ENCODE data around the gene DNAJC15. TPM values are rescaled to one million over a fixed set of nuclear protein-coding genes. Genes with fewer than 3 reads are reported as not detected.

DNAJC15 gene
- total and polyA plus RNA-seq, 2 donors (not counting 1 experiment from before 2014, with no cell fraction given), result 18.5 to 34.6 TPM

DNA sequence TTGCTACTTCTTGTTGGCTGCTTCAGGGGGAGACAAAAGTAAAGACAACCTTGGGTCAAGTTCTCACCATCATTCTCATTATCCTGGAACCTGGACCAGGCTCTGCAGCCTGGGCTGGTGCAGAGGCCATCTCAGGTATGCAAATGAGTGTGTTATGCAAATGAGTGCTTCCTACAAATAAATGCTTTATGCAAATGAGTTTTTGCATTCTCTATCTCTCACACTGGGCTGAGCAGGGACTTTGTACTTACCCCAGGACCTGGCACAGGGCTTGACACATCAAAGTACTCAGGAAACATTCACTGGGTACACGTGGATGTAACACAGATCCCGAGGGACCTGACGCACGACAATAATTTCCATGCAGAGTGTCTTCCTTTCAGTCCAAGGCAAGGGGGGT is 103.0 kb downstream of the DNAJC15 start:
- no peaks in the 10 kb centered on the region for H3K79me2 ChIP-seq (ENCODE audit: control insufficient read depth, insufficient read depth, low read length)
- no peak overlapping the region for H3K27ac ChIP-seq (ENCODE audit: insufficient read depth, low read length)
- H2AFZ ChIP-seq (ENCODE audit: low read length), result no peak overlapping the region
- H3K4me3 ChIP-seq (replicated peaks in 1 of 4; ENCODE audit: control extremely low read depth in 1 of 4, insufficient read depth in 1 of 4, low read depth in 3 of 4, low read length in 4 of 4), result no peak overlapping the region
- TF ChIP-seq, protein P1, sequence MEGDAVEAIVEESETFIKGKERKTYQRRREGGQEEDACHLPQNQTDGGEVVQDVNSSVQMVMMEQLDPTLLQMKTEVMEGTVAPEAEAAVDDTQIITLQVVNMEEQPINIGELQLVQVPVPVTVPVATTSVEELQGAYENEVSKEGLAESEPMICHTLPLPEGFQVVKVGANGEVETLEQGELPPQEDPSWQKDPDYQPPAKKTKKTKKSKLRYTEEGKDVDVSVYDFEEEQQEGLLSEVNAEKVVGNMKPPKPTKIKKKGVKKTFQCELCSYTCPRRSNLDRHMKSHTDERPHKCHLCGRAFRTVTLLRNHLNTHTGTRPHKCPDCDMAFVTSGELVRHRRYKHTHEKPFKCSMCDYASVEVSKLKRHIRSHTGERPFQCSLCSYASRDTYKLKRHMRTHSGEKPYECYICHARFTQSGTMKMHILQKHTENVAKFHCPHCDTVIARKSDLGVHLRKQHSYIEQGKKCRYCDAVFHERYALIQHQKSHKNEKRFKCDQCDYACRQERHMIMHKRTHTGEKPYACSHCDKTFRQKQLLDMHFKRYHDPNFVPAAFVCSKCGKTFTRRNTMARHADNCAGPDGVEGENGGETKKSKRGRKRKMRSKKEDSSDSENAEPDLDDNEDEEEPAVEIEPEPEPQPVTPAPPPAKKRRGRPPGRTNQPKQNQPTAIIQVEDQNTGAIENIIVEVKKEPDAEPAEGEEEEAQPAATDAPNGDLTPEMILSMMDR (conservative IDR thresholded peaks at IDR 0.05 in 1 of 2, IDR thresholded peaks at IDR 0.05 in 1 of 2; ENCODE audit: low read depth in 1 of 2, low read length in 2 of 2), result no peak
- TF ChIP-seq EZH2 (IDR thresholded peaks at IDR 0.05; ENCODE audit: low read length, missing control alignments), result no peak
- no peaks in the 10 kb centered on the region for H3K36me3 ChIP-seq (ENCODE audit: control insufficient read depth, insufficient read depth, low read length)
- H3K4me2 ChIP-seq (ENCODE audit: extremely low read depth, insufficient read depth, low read length), result no peak overlapping the region
- no peaks in the 10 kb centered on the region for H4K20me1 ChIP-seq (ENCODE audit: control insufficient read depth, extremely low read depth, insufficient read depth, low read length)
- no peak for DNase-seq (ENCODE audit: low read depth in 2 of 2)
- H3K4me1 ChIP-seq (ENCODE audit: control insufficient read depth, extremely low read depth, insufficient read depth, low read length), result no peaks in the 10 kb centered on the region
- no peaks in the 10 kb centered on the region for H3K27me3 ChIP-seq (ENCODE audit: control insufficient read depth, insufficient read depth, low read length)
- H3K9me3 ChIP-seq (ENCODE audit: control insufficient read depth, insufficient read depth, low read depth, low read length), result no peaks in the 10 kb centered on the region
- no peak overlapping the region for H3K9ac ChIP-seq (ENCODE audit: insufficient read depth, low read length)

DNA sequence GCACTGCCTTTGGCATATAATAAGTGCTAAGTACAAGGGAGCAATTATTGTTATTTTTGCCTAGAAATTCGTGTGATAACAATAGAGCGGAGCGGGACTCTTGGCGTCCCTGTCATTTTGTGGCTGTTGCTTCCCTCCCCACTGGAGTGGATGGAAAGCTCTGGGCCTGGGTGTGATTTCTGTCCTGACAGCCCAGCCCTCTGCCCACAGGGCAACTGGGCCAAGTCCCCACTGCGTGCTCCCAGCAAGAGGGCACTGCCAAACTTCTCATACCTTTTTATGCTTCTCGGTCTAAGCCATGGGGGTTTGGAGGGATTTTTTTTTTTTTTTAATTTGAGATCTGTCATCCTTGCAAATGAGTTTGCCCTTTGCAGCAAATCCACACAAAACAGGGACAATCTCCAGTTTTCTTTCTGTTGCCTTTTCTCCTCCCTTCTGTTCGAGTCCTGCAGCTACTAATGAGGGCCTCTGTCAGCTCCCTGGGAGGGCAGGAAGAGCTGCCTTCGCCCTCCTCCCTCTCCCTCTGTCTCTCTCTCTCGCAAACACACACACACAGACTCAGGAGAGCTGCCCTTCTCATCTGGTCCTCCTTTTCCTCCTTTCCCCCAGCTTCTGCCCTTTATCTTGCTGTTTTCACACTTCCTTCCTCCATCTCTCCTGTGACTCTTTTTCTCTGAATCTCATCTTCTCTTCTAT is 103.9 kb downstream of the DNAJC15 start:
- Histone ChIP-seq H2AFZ (ENCODE audit: low read length) (peak overlapping the region; percentile 73), H3K4me1 (ENCODE audit: control insufficient read depth, extremely low read depth, insufficient read depth, low read length) (no peaks in the 10 kb centered on the region), H4K20me1 (ENCODE audit: control insufficient read depth, extremely low read depth, insufficient read depth, low read length) (no peaks in the 10 kb centered on the region), H3K4me2 (ENCODE audit: extremely low read depth, insufficient read depth, low read length) (no peak overlapping the region), H3K36me3 (ENCODE audit: control insufficient read depth, insufficient read depth, low read length) (no peaks in the 10 kb centered on the region), H3K9me3 (ENCODE audit: control insufficient read depth, insufficient read depth, low read depth, low read length) (no peaks in the 10 kb centered on the region), H3K79me2 (ENCODE audit: control insufficient read depth, insufficient read depth, low read length) (no peaks in the 10 kb centered on the region), H3K9ac (ENCODE audit: insufficient read depth, low read length) (no peak overlapping the region), H3K27me3 (ENCODE audit: control insufficient read depth, insufficient read depth, low read length) (no peaks in the 10 kb centered on the region), H3K4me3 (replicated peaks in 1 of 4; ENCODE audit: control extremely low read depth in 1 of 4, insufficient read depth in 1 of 4, low read depth in 3 of 4, low read length in 4 of 4) (no peak overlapping the region), H3K27ac (ENCODE audit: insufficient read depth, low read length) (no peak overlapping the region)
- no peak for DNase-seq (ENCODE audit: low read depth in 2 of 2)
- TF ChIP-seq EZH2 (IDR thresholded peaks at IDR 0.05; ENCODE audit: low read length, missing control alignments), result no peak
- TF ChIP-seq, protein P1 (conservative IDR thresholded peaks at IDR 0.05 in 1 of 2, IDR thresholded peaks at IDR 0.05 in 1 of 2; ENCODE audit: low read depth in 1 of 2, low read length in 2 of 2), result no peak

DNA sequence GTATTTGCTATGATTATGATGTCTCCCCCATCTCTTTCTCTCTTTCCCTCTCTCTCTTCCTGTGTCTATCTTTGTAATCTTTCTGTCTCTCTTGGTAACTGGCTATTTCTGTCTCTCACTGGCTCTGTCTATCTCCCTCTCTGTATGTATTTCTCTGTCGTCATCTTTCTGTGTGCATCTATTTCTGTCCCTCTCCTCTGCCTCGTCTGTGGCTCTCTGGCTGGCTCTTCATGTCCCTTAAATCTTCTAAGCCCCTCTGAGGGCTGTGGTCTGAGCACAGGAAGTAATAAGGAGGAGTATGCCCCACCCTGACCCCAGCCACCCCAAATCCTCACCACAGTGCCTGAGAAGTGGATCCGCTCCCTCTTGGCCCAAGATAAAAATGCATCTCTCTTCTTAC is 104.4 kb downstream of the DNAJC15 start:
- H3K36me3 ChIP-seq (ENCODE audit: control insufficient read depth, insufficient read depth, low read length), result no peaks in the 10 kb centered on the region
- no peak overlapping the region for H3K27ac ChIP-seq (ENCODE audit: insufficient read depth, low read length)
- no peaks in the 10 kb centered on the region for H3K27me3 ChIP-seq (ENCODE audit: control insufficient read depth, insufficient read depth, low read length)
- peak overlapping the region; percentile 73 for H2AFZ ChIP-seq (ENCODE audit: low read length)
- no peaks in the 10 kb centered on the region for H4K20me1 ChIP-seq (ENCODE audit: control insufficient read depth, extremely low read depth, insufficient read depth, low read length)
- H3K9me3 ChIP-seq (ENCODE audit: control insufficient read depth, insufficient read depth, low read depth, low read length), result no peaks in the 10 kb centered on the region
- H3K4me2 ChIP-seq (ENCODE audit: extremely low read depth, insufficient read depth, low read length), result no peak overlapping the region
- no peak overlapping the region for H3K9ac ChIP-seq (ENCODE audit: insufficient read depth, low read length)
- H3K4me3 ChIP-seq (replicated peaks in 1 of 4; ENCODE audit: control extremely low read depth in 1 of 4, insufficient read depth in 1 of 4, low read depth in 3 of 4, low read length in 4 of 4), result no peak overlapping the region
- TF ChIP-seq EZH2 (IDR thresholded peaks at IDR 0.05; ENCODE audit: low read length, missing control alignments), result no peak
- TF ChIP-seq, protein P1 (conservative IDR thresholded peaks at IDR 0.05 in 1 of 2, IDR thresholded peaks at IDR 0.05 in 1 of 2; ENCODE audit: low read depth in 1 of 2, low read length in 2 of 2), result no peak
- no peaks in the 10 kb centered on the region for H3K79me2 ChIP-seq (ENCODE audit: control insufficient read depth, insufficient read depth, low read length)
- H3K4me1 ChIP-seq (ENCODE audit: control insufficient read depth, extremely low read depth, insufficient read depth, low read length), result no peaks in the 10 kb centered on the region
- no peak for DNase-seq (ENCODE audit: low read depth in 2 of 2)

All from fibroblast of lung (primary cell).